ENCODE results near the gene HIRIP3.
A peak's percentile ranks its signal among the peaks of the same experiment; 100 is the strongest.
"Not testable (repeated sequence)": the region's sequence is repeated elsewhere in the genome, so short reads cannot be mapped to it uniquely, and the experiment has no call there.

HIRIP3 gene

DNA sequence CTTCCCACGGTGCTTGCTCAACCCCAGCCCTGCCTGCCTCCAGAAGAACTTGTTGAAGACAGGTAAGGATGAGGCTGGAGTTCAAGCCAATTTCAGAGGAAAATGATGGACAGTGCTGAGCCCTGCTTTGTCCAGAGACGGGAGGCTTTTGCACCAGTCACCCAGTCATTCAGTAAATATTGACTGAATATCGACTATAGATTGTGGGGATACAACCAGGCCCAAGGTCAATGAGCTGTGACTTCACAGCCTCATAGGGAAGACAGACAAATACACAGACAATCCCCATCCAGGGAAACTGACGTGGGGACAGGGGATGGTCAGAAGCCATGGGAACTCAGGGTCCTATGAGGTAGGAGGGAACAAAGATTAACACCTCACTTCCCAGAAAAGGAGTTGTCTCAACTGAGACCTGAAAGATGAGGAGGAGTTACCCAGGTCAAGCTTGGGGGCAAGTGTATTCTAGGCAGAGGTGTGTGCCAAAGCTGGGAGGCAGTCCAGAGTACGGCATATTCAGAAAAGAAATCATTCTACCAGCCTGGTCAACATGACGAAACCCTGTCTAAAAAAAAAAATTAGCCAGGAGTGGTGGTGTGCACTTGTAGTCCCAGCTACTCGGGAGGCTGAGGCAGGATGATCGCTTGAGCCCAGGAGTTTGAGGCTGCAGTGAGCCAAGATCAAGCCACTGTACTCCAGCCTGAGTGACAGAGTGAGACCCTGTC is 21.3 kb upstream of the HIRIP3 start:
- DNase-seq (ENCODE audit: low read depth): no peak

DNA sequence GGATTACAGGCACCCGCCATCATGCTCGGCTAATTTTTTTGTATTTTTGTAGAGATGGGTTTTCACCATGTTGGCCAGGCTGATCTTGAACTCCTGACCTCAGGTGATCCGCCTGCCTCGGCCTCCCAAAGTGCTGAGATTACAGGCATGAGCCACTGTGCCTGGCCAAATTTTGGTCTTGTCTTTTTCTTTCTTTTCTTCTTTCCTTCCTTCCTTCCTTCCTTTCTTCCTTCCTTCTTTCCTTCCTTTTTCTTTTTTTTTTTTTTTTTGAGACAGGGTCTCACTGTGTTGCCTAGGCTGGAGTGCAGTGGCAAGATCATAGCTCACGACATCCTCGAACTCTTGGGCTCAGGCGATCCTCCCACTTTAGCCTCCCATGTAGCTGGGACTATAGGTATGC is 20.0 kb upstream of the HIRIP3 start:
- DNase-seq (ENCODE audit: low read depth): not testable (repeated sequence)

- not testable (repeated sequence) for DNase-seq (ENCODE audit: low read depth)
These were observed 17.2 kb upstream of the HIRIP3 start for GRCh38 chr16:30012598-30012997.

DNA sequence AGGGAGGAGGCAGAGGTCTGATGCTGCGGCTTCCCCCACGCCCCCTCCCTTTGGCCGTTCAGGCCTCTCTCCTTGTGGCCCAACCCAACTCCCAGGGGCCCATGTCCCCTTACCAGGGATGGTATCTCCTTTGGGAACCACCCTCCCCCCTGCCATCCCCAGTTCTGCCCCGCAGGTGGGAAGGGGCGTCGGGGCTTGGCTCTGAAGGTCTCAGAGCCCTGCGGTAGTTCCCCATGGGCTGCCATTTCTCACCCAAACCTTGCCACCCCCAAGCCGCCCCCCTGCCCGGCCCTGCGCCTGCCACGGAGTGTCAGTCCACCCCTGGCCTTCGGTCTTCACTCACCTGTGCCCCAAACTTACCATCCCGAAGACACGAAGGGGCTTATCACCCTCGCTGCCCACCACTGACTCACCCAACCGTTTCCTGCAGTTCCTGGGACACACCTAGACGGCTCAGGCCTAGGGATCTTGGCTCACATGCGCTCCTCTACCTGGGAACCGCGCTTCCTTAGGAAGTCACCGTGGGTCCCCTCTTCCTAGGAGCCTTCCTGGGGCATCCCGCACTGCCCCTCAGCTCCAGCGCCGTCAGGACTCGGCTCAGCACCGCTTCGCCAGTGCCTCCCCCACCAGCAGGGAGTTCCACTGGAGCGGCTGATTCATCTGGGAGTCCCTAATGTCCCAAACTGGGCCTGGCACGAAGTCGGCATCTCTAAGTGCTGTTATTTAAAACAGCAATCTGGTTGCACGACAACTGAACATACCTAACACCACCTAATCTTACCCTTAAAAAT is 16.5 kb upstream of the HIRIP3 start:
- no peak for DNase-seq (ENCODE audit: low read depth)

DNA sequence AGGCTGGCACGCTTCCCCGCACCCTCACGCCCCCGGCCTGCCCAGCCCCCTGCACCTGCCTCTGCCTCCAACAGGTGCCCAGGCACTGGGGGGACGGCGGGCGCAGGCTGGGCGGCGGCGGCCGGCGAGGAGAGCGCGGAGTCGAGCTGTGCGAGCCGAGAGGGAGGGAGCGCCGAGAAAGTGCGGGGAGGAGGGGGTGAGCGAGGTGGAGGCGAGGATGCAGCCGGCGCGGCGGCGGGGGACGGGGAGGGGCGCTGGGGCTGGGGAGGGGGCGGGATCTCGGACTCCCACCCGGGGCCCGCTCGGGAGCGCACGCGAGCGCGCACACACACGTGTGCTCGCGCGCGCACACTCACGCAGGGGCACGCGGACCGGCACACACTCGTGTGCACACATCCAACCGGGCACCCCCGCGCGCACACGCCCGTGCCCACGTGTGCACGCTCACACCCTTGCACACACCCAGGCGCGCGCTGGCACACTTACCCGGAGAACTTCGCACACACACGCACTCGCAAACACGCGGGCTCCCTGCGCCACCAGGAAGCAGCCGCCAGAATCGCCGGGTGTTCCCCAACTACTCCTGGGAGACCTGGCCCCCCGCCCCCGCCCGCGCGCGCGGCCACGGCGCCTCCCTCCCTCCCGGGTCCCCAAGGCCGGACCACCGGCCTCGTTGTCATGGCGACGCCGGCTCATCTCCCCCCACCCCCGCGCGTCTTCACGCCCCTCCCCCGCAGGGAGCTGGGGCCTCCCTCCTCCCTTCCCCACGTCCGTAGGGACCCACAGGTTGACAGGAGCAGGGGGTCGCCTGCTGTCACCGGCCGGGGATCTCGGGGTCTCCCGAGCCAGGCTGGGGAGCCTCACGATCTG is 15.7 kb upstream of the HIRIP3 start, which contains the start of gene DOC2A:
Gene DOC2A, minus strand, starts transcription at position 184 of the 870 bp plus-strand sequence. CDS start 805 bp downstream, outside the sequence.
- no peak for DNase-seq (ENCODE audit: low read depth)

DNA sequence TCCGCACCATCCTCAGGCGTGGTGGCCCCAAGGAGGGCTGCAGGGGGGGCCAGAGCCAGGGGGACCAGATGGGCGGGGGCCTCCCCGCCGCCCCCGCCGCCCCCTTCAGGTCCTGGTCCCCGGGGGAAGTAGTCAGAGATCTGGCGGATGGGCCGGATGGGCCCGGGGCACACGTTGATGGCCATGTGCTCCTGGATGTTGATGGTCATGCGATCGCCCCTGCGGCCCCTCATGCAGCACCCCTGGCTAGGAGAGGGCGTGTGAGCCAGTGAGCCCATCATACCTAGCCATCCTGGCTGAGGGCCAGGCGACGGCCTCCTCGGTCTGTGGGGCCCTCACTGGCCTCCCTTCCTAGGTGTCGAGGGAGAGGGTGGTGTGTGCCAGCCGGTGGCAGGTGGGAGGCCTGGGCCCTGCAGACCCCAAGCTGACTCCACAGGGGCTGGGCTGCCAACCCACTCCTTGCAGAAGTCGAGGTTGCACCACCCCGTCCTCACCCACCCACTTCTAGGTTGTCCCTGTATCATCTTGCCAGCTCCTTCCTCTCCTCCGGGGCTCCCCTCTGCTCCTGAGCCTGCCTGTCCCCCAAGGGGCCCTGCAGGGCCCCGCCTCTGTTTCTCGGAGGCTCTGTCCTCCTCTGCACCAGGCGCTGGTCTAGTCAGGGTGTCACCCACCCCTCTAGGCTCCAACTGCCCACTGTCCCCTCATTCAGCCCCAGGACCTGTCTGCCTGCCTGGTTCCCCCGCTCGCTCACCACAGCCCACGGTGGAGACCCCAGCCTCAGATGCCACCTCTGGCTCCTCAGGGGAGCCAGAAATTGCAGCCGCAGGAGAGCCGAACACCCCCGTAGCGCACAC is 14.8 kb upstream of the HIRIP3 start:
- DNase-seq (ENCODE audit: low read depth): no peak

DNA sequence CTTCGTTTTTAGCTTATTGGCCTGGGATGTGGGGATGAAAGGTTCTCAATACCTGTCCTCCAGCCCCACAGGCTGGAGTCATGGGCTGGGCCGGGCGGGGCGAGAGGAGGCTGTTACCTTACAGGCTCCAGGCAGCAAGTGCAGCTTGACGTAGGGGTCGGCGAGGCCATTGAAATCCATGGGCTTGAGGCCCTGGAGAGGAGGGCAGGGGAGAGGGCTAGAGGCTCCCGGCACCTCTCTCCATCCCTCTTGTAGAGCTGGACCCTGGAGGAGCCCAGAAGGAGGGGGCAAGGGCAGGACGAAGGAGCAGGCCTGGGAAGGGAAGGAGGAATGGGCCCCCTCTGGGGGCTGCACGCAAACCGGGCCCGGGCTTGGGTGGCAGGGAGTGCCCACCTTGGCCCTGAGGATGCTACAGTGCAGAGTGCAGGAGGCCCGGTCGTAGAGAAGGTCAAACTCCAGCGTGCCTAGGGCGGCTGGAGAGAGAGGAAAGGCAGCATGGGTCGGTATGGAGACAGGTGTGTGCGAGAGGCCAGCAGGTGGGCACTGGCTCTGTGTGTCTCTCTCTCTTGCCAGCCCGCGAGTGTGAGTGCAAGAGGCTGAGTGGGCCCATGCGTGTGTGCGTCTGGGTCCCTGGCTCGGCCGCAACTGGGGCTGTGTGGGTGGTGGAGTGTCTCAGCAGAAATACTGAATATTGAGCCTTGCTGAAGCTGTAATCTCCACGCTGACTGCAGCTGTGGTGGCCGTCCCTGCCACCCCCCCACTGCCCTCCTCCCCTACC is 13.9 kb upstream of the HIRIP3 start:
- DNase-seq (ENCODE audit: low read depth): no peak

- no peak for DNase-seq (ENCODE audit: low read depth)
These were observed 12.0 kb upstream of the HIRIP3 start for GRCh38 chr16:30007378-30007895.

- DNase-seq (ENCODE audit: low read depth): no peak
These were observed 11.4 kb upstream of the HIRIP3 start for GRCh38 chr16:30006659-30007377.

GRCh38 chr16:30006095-30006473 is 10.7 kb upstream of the HIRIP3 start:
- DNase-seq (ENCODE audit: low read depth): no peak

GRCh38 chr16:30005341-30006094 is 10.1 kb upstream of the HIRIP3 start:
- DNase-seq (ENCODE audit: low read depth): peak; percentile 21

- no peak for DNase-seq (ENCODE audit: low read depth)
These were observed 9.4 kb upstream of the HIRIP3 start for GRCh38 chr16:30004811-30005242.

DNA sequence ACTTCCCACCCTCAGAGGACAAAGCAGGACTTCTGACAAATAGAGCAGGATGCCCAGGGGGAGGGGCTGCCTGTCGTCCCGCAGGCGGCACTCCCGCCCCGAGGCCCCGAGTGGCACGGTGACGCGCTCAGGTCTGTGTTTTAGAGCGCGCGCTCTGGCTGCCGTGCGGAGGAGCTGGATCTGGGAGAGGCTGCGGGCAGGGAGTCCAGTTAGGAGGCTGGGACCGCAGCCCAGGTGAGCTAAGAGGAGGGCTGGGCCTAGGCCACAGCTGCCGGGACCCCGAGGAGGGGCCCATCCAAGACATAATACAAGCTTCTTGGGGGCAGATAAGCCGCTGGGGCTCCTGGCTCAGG is 9.0 kb upstream of the HIRIP3 start:
- no peak for DNase-seq (ENCODE audit: low read depth)

GRCh38 chr16:30003670-30004423 is 8.4 kb upstream of the HIRIP3 start:
- no peak for DNase-seq (ENCODE audit: low read depth)

DNA sequence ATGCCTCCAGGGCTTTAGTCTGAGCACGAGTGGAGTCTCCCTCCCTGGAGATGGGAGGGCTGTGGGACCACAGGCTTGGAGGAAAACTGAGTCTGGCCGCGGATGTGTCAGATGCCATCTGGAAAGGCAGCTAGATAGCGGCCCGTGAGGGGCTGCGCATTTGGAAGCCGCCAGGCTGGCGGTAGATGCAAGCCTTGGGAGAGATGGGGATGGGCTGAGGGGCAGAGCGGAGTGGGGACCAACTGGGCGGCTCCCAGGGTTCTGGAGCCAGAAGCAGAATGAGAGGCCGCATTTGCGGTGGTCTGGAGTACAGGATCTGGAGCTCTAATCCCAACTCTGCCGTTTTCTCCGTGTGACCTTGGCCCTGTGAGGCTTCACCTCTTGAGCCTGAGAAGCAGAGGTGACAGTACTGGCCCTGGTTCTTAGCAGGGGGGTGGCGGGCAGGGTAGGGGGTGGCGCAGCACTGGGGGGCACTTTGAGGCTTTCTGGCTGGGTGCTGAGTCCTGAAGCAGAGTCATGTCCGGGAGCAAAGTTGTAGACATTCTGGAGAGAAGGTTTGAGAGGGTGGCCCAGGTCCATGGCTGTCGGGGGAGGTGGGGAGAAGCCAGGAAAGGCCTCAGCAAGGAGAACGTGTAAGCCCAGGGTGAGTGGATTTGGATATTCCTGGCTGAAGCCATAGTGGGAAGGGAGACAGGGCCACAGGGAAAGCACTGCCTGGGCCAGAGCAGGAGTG is 7.4 kb upstream of the HIRIP3 start:
- no peak for DNase-seq (ENCODE audit: low read depth)

GRCh38 chr16:30000735-30001631 is 5.6 kb upstream of the HIRIP3 start:
- DNase-seq (ENCODE audit: low read depth): no peak

Measured in T follicular helper cell (primary cell).